D721Med (cell line): ENCODE measurements around the gene SH2D4B.

Experiments
- DNase-seq: peaks from one replicate; pipeline ENCODE4 v3.0.0; 2011; ENCODE audit warnings: low spot score; ENCODE audit not compliant: insufficient read length
- FAIRE-seq: peaks from 2 replicates; lab custom pipeline; 2011; peaks lifted over from hg19 to GRCh38; lab: Jason Lieb, UNC
- TF ChIP-seq, protein P1 (sequence below): IDR thresholded peaks from 2 replicates; pipeline ENCODE4 v1.5.1; 2012; ENCODE audit warnings: mild to moderate bottlenecking, control low read depth; ENCODE audit not compliant: insufficient read depth; ENCODE audit errors: missing control alignments

SH2D4B gene

GRCh38 chr10:80501381-80501912 is 36.3 kb upstream of the SH2D4B start:
- DNase-seq, result no peak
- TF ChIP-seq, protein P1, sequence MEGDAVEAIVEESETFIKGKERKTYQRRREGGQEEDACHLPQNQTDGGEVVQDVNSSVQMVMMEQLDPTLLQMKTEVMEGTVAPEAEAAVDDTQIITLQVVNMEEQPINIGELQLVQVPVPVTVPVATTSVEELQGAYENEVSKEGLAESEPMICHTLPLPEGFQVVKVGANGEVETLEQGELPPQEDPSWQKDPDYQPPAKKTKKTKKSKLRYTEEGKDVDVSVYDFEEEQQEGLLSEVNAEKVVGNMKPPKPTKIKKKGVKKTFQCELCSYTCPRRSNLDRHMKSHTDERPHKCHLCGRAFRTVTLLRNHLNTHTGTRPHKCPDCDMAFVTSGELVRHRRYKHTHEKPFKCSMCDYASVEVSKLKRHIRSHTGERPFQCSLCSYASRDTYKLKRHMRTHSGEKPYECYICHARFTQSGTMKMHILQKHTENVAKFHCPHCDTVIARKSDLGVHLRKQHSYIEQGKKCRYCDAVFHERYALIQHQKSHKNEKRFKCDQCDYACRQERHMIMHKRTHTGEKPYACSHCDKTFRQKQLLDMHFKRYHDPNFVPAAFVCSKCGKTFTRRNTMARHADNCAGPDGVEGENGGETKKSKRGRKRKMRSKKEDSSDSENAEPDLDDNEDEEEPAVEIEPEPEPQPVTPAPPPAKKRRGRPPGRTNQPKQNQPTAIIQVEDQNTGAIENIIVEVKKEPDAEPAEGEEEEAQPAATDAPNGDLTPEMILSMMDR, result no peak
- no peak for FAIRE-seq

- DNase-seq (no peak), FAIRE-seq (no peak)
- TF ChIP-seq, protein P1, result no peak
Observed at GRCh38 chr10:80501913-80502521, 35.7 kb upstream of the SH2D4B start.

DNA sequence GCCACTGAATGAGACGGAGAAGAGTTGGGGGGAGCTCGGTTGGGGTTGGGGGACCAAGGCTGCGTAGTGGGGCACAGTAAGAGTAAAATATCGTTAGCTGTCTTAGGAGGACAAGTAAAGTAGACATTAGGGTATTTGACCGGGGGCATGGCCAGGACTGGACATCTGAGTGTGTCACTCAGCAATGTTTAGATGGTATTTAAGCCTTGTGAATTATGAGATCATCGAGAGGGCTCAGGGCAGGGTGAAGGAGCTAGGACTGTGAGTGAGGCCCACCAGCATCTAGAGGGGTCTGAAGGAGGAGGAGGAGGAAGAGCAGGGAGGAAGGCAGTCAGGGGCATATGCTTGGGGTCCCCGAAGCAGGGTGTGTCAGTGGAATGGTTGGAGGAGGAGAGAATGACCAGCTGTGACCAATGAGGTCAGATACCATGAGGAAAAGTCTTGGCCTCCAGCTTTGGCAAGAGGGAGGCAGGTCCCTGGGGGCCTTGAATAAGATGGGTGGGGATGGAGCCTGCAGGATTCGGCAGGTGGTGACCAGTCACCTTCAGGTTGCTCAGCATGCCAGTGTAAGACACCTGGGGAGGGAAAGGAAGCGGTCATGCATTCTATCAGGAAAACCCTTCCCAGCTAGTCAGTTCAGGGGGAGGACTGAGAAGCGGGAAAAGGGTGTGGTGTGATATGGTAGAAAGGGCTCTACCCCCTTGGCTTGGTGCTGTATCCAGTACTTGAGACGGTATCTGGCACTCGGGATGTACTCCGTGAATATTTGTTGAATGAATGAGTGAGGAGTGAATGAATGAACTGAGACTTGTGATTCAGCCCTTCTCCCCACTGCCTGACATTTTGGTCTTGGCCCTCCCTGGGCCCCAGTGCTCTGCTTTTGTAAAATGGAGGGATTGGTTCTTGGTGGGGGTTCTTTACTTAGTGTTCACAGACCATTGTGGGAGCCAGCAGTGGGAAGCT is 34.8 kb upstream of the SH2D4B start:
- TF ChIP-seq, protein P1, result no peak
- no peak for FAIRE-seq
- no peak for DNase-seq

- DNase-seq (no peak), FAIRE-seq (no peak)
- TF ChIP-seq, protein P1, result no peak
Observed at GRCh38 chr10:80503584-80504157, 34.0 kb upstream of the SH2D4B start.

DNA sequence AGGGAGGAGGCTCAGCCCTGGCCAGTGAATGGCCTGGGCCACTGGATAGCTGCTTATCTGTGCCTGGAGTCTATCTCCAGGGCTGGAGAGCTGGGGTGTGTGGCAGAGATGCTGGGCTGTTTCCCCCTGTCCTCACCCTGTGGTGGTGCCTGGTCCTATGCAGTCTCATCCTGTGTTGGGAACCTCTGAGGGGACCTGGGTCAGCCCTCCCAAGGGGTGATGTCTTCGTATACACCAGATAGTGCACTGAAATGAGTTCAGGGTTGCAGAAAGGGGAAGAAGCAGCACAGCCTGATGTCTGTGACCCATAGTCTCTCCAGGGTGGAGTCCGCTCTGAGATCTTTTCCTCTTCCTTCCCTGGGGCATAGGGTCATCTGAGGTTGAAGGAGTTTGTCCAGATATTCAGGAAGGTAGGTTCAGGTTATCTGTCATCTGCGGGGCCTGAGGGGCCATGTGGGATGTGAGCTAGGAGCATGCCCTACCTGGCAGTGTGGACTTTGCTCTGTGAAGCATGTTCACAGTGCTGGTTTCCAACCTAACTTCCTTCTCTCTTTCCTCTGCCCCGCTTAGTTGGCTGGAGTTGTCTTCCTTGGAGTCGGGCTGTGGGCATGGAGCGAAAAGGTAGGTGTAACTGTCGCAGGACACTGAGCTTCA is 33.4 kb upstream of the SH2D4B start:
- FAIRE-seq, result no peak
- DNase-seq, result no peak

GRCh38 chr10:80504897-80505465 is 32.7 kb upstream of the SH2D4B start:
- no peak for FAIRE-seq
- DNase-seq, result no peak
- TF ChIP-seq, protein P1, result no peak

More for the DNA sequence above, 33.4 kb upstream of the SH2D4B start:
- TF ChIP-seq, protein P1, result no peak
